Bone marrow (tissue), 2 donors: ENCODE data around the gene STING1.

Experiments
- DNase-seq, 2 donors: peaks; one replicate each; lab custom pipeline; 2025; lab: John Stamatoyannopoulos, UW

STING1 gene

GRCh38 chr5:139468421-139468931 is 14.1 kb downstream of the STING1 start:
- DNase-seq: no peak

- DNase-seq: no peak
Observed at GRCh38 chr5:139462586-139463276, 19.8 kb downstream of the STING1 start, which contains the start of gene ECSCR. TSS of gene ECSCR (minus strand) at chr5:139462743. CDS start at chr5:139462670, 73 bp downstream.

GRCh38 chr5:139461698-139462097 is 20.9 kb downstream of the STING1 start:
- no peak for DNase-seq

GRCh38 chr5:139461176-139461575 is 21.4 kb downstream of the STING1 start:
- no peak for DNase-seq

GRCh38 chr5:139460455-139460854 is 22.1 kb downstream of the STING1 start:
- DNase-seq: no peak

- DNase-seq: no peak
Observed at GRCh38 chr5:139459451-139459934, 23.1 kb downstream of the STING1 start.

GRCh38 chr5:139458580-139459407 is 23.8 kb downstream of the STING1 start:
- DNase-seq: peak in 1 of 2 donors; percentile 90

- no peak for DNase-seq
Observed at GRCh38 chr5:139457653-139458306, 24.8 kb downstream of the STING1 start.

GRCh38 chr5:139457241-139457640 is 25.3 kb downstream of the STING1 start:
- DNase-seq: no peak

GRCh38 chr5:139456776-139457175 is 25.8 kb downstream of the STING1 start:
- no peak for DNase-seq

- no peak for DNase-seq
Observed at GRCh38 chr5:139454568-139455290, 27.8 kb downstream of the STING1 start.

GRCh38 chr5:139453683-139454567 is 28.6 kb downstream of the STING1 start:
- no peak for DNase-seq

- DNase-seq: no peak
Observed at GRCh38 chr5:139451878-139452660, 30.5 kb downstream of the STING1 start.

GRCh38 chr5:139451176-139451575 is 31.4 kb downstream of the STING1 start:
- no peak for DNase-seq

- DNase-seq: no peak
Observed at GRCh38 chr5:139446956-139447779, 35.4 kb downstream of the STING1 start.

- DNase-seq: no peak
Observed at GRCh38 chr5:139445325-139446170, 37.0 kb downstream of the STING1 start.

GRCh38 chr5:139443831-139444453 is 38.6 kb downstream of the STING1 start:
- peak in 1 of 2 donors; percentile 85 for DNase-seq
